GM18511 (cell line): Measurements from ENCODE around the gene LRRC8B.

ENCODE experiments used
- ATAC-seq: cut with Tn5 transposase; IDR thresholded peaks from one replicate; pipeline ENCODE4 v1.9.1; 2021; ENCODE audit warnings: mild to moderate bottlenecking, moderate library complexity; ENCODE audit not compliant: unreplicated experiment

LRRC8B gene

GRCh38 chr1:89546082-89546889 lies 21.7 kb downstream of the LRRC8B start:
- no peak for ATAC-seq

GRCh38 chr1:89546934-89547562 lies 22.4 kb downstream of the LRRC8B start:
- ATAC-seq: no peak

GRCh38 chr1:89547563-89548116 lies 23.0 kb downstream of the LRRC8B start:
- ATAC-seq: no peak

GRCh38 chr1:89548122-89548857 lies 23.7 kb downstream of the LRRC8B start:
- ATAC-seq: no peak

GRCh38 chr1:89550995-89551394 lies 26.4 kb downstream of the LRRC8B start:
- ATAC-seq: no peak

- peak; percentile 87 for ATAC-seq
Measured at GRCh38 chr1:89552471-89553081, 27.9 kb downstream of the LRRC8B start.

GRCh38 chr1:89553157-89553556 lies 28.5 kb downstream of the LRRC8B start:
- ATAC-seq: no peak

GRCh38 chr1:89555550-89555949 lies 30.9 kb downstream of the LRRC8B start:
- ATAC-seq: no peak

- ATAC-seq: no peak
Measured at GRCh38 chr1:89556726-89557444, 32.3 kb downstream of the LRRC8B start.

GRCh38 chr1:89557445-89557825 lies 32.8 kb downstream of the LRRC8B start:
- ATAC-seq: no peak

- ATAC-seq: no peak
Measured at GRCh38 chr1:89557956-89558355, 33.3 kb downstream of the LRRC8B start.

GRCh38 chr1:89563957-89564604 lies 39.5 kb downstream of the LRRC8B start:
- no peak for ATAC-seq

- no peak for ATAC-seq
Measured at GRCh38 chr1:89565521-89565920, 40.9 kb downstream of the LRRC8B start.

GRCh38 chr1:89566761-89567174 lies 42.1 kb downstream of the LRRC8B start:
- no peak for ATAC-seq

- ATAC-seq: no peak
Measured at GRCh38 chr1:89567797-89568196, 43.2 kb downstream of the LRRC8B start.

GRCh38 chr1:89573410-89573809 lies 48.8 kb downstream of the LRRC8B start:
- ATAC-seq: no peak

GRCh38 chr1:89574621-89575020 lies 50.0 kb downstream of the LRRC8B start:
- no peak for ATAC-seq

GRCh38 chr1:89575207-89575606 lies 50.6 kb downstream of the LRRC8B start:
- no peak for ATAC-seq

GRCh38 chr1:89576013-89576412 lies 51.4 kb downstream of the LRRC8B start:
- ATAC-seq: no peak

- ATAC-seq: no peak
Measured at GRCh38 chr1:89578151-89578550, 53.5 kb downstream of the LRRC8B start.
